A673 (cell line): ENCODE data around the gene HTATIP2.

Source experiments
- CTCF ChIP-seq: fragments of 300-800, 200-600 bp; sonication (generic); conservative IDR thresholded peaks from 2 replicates; pipeline ENCODE4 v1.5.1; 2017; ENCODE audit warnings: low read depth, mild to moderate bottlenecking, antibody characterized with exemption, low read length, moderate library complexity, mixed read lengths
- EZH2 ChIP-seq: fragments of 200-600 bp; sonication (generic); IDR thresholded peaks from 2 replicates; pipeline ENCODE4 v1.6.1; 2017; ENCODE audit warnings: borderline replicate concordance, low read depth, mild to moderate bottlenecking, mixed read lengths, antibody characterized with exemption, low read length; ENCODE audit not compliant: poor library complexity, severe bottlenecking

- TF ChIP-seq CTCF (no peak), EZH2 (no peak)
These were observed 65.7 kb downstream of the HTATIP2 start for GRCh38 chr11:20429216-20429615.
